ENCODE results near the gene POLN.
"Not testable (repeated sequence)": the region's sequence is repeated elsewhere in the genome, so short reads cannot be mapped to it uniquely, and the experiment has no call there.

The POLN gene

GRCh38 chr4:2275546-2276251, 33.8 kb upstream of the POLN start:
- DNase-seq (ENCODE audit: low read depth, low spot score), result no peak

GRCh38 chr4:2275044-2275397, 33.1 kb upstream of the POLN start:
- not testable (repeated sequence) for DNase-seq (ENCODE audit: low read depth, low spot score)

GRCh38 chr4:2274320-2275043, 32.6 kb upstream of the POLN start:
- DNase-seq (ENCODE audit: low read depth, low spot score), result no peak

GRCh38 chr4:2273657-2274319, 31.9 kb upstream of the POLN start:
- no peak for DNase-seq (ENCODE audit: low read depth, low spot score)

- no peak for DNase-seq (ENCODE audit: low read depth, low spot score)
These were observed 31.3 kb upstream of the POLN start for GRCh38 chr4:2273221-2273620.

- no peak for DNase-seq (ENCODE audit: low read depth, low spot score)
These were observed 30.9 kb upstream of the POLN start for GRCh38 chr4:2272828-2273120.

- no peak for DNase-seq (ENCODE audit: low read depth, low spot score)
These were observed 30.3 kb upstream of the POLN start for GRCh38 chr4:2272026-2272827.

GRCh38 chr4:2271279-2272025, 29.5 kb upstream of the POLN start:
- DNase-seq (ENCODE audit: low read depth, low spot score), result no peak

- no peak for DNase-seq (ENCODE audit: low read depth, low spot score)
These were observed 28.6 kb upstream of the POLN start for GRCh38 chr4:2270341-2271165.

- DNase-seq (ENCODE audit: low read depth, low spot score), result no peak
These were observed 27.8 kb upstream of the POLN start for GRCh38 chr4:2269618-2270163.

GRCh38 chr4:2269206-2269531, 27.2 kb upstream of the POLN start:
- DNase-seq (ENCODE audit: low read depth, low spot score), result no peak

GRCh38 chr4:2268357-2269205, 26.7 kb upstream of the POLN start:
- DNase-seq (ENCODE audit: low read depth, low spot score), result no peak

GRCh38 chr4:2267841-2268240, 25.9 kb upstream of the POLN start:
- no peak for DNase-seq (ENCODE audit: low read depth, low spot score)

- DNase-seq (ENCODE audit: low read depth, low spot score), result no peak
These were observed 25.4 kb upstream of the POLN start for GRCh38 chr4:2267320-2267811.

- no peak for DNase-seq (ENCODE audit: low read depth, low spot score)
These were observed 24.9 kb upstream of the POLN start for GRCh38 chr4:2266821-2267220.

- no peak for DNase-seq (ENCODE audit: low read depth, low spot score)
These were observed 24.3 kb upstream of the POLN start for GRCh38 chr4:2266181-2266580.

GRCh38 chr4:2265113-2266110, 23.5 kb upstream of the POLN start:
- no peak for DNase-seq (ENCODE audit: low read depth, low spot score)

GRCh38 chr4:2264481-2265041, 22.6 kb upstream of the POLN start:
- no peak for DNase-seq (ENCODE audit: low read depth, low spot score)

All from iPS DF 19.7 (cell line).